SJSA1 (cell line): ENCODE data around the gene TRAPPC5. TPM values are rescaled to one million over a fixed set of nuclear protein-coding genes. Genes with fewer than 3 reads are reported as not detected.

Source experiments
- DNase-seq, 2 experiments: peaks; one replicate each; pipeline ENCODE4 v3.0.0-alpha.2; 2015 to 2020; ENCODE audit warnings: low spot score in 2 of 2, low read depth in 1 of 2
- H3K27ac ChIP-seq: fragments of 250-450 bp; sonication (Bioruptor Pico); 2 replicates; pipeline ENCODE4 v1.5.1; 2020; ENCODE audit warnings: mild to moderate bottlenecking, moderate library complexity
- H3K27me3 ChIP-seq: fragments of 250-450 bp; sonication (Bioruptor Pico); replicated peaks from 2 replicates; pipeline ENCODE4 v1.5.1; 2020; ENCODE audit warnings: mild to moderate bottlenecking, moderate library complexity
- H3K36me3 ChIP-seq: fragments of 250-450 bp; sonication (Bioruptor Pico); 2 replicates; pipeline ENCODE4 v1.5.1; 2020; ENCODE audit warnings: mild to moderate bottlenecking
- H3K4me1 ChIP-seq: fragments of 250-450 bp; sonication (Bioruptor Pico); replicated peaks from 2 replicates; pipeline ENCODE4 v1.6.1; 2021; ENCODE audit warnings: mild to moderate bottlenecking
- H3K4me3 ChIP-seq: fragments of 250-450 bp; sonication (Bioruptor Pico); 2 replicates; pipeline ENCODE4 v1.5.1; 2020; ENCODE audit warnings: mild to moderate bottlenecking
- H3K9me3 ChIP-seq: fragments of 250-450 bp; sonication (Bioruptor Pico); replicated peaks from 2 replicates; pipeline ENCODE4 v1.5.1; 2020; ENCODE audit warnings: mild to moderate bottlenecking
- total RNA-seq: library from RNA; depleted of rRNA; stranded (reverse); fragments of >200 nt; shearing (Covaris generic); gene quantifications from 2 replicates; pipeline ENCODE4 v1.2.3, GENCODE V29; 2014

TRAPPC5 gene
- total RNA-seq, 1 experiment from 2014 or later = 131 TPM

DNA sequence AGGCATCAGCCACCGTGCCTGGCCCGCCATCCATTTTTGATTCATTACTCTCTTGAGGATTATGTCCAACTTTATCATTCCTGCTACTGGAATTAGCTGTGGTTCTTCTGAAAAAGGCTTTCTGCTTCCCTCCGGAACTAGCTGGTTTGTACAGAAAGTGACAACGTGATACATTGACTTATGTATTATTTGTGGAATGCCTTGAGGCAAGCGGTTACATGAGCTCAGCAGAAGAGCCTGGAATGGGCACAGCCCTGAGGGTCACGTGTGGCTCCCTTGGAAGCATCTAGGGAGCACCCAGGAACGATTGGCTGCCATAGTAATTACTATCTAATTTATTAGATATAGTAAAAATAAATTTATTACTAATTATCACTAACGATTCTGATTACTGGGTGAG lies 26.2 kb upstream of the TRAPPC5 start:
- Histone ChIP-seq H3K27ac (no peak overlapping the region), H3K9me3 (no peaks in the 10 kb centered on the region), H3K4me3 (no peak overlapping the region), H3K4me1 (peaks cover 3% of the 10 kb centered on the region; the same call in 1 of the 2 replicates), H3K27me3 (peaks cover 23% of the 10 kb centered on the region), H3K36me3 (no peaks in the 10 kb centered on the region)
- no peak for DNase-seq

DNA sequence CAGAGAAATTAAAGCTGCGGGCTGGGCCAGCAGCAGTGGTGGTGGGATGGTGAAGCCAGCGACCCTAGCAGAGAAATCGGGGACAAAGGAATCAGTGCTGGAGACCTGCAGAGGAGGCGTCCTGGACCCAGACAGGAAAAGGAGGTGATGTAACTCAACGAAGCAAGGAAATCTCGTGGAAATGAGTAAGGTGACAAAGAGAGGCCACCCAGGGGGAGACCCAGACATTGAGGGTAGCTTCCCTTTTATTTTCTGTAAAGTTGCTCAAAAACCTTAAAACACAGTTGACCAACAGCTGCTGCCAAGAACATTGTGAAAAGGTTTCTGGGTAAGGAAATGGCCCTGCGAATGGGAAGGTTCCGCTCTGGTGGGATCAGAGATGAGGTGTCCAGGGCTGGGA lies 25.1 kb upstream of the TRAPPC5 start:
- no peak for DNase-seq
- H3K36me3 ChIP-seq = no peaks in the 10 kb centered on the region
- H3K9me3 ChIP-seq = no peaks in the 10 kb centered on the region
- H3K27me3 ChIP-seq = peaks cover 31% of the 10 kb centered on the region
- peaks cover 3% of the 10 kb centered on the region; the same call in 1 of the 2 replicates for H3K4me1 ChIP-seq
- no peak overlapping the region for H3K27ac ChIP-seq
- H3K4me3 ChIP-seq = no peak overlapping the region

DNA sequence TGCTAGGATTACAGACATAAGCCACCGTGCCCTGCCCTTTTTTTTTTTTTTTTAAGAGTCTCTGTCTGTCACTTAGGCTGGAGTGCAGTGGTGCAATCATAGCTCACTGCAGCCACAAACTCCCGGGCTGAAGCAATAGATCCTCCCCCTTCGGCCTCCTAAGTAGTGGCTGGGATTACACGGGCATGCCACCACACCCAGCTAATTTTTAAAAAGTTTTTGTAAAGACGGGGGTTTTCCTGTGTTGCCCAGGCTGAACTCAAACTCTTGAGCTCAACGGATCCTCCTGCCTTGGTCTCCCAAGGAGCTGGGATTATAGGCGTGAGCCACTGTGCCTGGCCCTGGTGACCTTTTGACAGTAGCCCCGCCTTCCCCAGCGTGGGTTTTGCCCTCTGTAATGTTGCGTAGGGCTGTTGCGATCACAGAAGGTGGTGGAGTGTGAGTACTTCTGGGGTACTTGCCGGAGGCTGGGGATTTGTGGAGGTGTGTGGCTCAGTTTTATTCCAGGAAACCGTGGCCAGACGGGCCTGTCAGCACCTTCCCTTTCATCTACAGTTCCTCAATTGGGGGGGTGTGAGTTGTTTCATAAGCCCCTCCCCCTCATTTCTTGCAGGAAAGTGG lies 23.4 kb upstream of the TRAPPC5 start:
- no peak overlapping the region for H3K27ac ChIP-seq
- no peaks in the 10 kb centered on the region for H3K36me3 ChIP-seq
- no peak overlapping the region for H3K4me3 ChIP-seq
- no peak for DNase-seq
- peaks cover 25% of the 10 kb centered on the region for H3K27me3 ChIP-seq
- H3K9me3 ChIP-seq = no peaks in the 10 kb centered on the region
- H3K4me1 ChIP-seq = peaks cover 1% of the 10 kb centered on the region; the same call in 1 of the 2 replicates

DNA sequence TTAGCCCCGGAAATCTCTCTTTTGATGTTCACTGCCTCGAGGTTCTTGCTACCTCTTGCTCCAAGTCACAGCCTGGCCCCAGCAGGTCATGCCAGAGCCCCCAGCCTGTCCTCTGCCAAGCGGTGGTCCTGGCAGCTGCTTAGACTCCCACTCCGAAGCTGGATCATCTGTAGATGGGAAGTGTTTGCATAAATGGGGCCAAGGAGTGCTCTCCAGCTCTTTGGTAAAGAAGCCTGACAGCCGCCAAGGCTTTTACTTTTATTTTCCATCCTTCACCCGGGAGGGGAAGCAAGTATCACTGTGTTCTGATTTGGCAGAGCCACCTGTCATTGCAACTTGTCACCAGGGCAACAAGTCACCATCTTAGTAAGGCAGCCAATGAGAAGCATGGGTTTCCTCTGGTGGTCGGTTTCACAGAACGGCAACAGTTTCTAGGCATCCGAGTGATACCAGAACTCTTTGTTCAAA lies 22.4 kb upstream of the TRAPPC5 start:
- DNase-seq = no peak
- Histone ChIP-seq H3K4me1 (no peaks in the 10 kb centered on the region), H3K36me3 (no peaks in the 10 kb centered on the region), H3K27ac (no peak overlapping the region), H3K27me3 (peaks cover 27% of the 10 kb centered on the region), H3K4me3 (no peak overlapping the region), H3K9me3 (no peaks in the 10 kb centered on the region)

DNA sequence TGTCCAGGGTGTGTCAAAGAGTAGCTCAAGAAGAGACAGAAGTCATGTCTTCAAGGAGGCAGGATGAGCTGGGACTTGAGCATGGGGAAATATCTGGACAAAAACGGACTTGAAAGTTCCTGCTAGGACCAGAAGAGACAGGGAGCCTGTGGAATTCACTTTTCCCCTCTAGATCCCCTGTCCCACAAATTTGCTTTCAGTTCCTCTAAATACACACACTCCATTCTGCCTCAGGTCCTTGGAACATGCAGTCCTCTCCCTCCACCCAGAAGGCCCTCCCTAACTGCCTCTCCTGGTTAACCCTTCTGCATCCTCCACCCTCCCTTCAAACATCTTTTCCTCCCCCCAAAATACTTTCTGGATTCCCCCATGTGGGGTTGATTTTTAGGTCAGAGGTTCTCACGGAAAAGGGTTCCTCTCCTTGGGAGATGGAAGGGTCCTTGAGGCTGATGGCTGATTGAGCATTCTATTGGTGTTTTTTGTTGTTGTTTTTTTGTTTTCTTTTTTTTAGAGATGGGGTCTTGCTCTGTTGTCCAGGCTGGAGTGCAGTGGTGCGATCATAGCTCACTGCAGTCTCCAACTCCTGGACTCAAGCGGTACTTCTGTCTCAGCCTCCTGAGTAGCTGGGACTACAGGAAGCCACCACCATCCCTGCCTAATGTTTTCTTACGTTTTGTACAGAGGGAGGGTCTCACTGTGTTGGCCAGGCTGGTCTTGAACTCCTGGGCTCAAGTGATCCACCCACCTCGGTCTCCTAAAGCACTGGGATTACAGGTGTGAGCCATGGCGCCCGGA lies 18.7 kb upstream of the TRAPPC5 start:
- H3K36me3 ChIP-seq = no peaks in the 10 kb centered on the region
- H3K27me3 ChIP-seq = peaks cover 35% of the 10 kb centered on the region
- DNase-seq = no peak
- no peak overlapping the region for H3K27ac ChIP-seq
- H3K4me3 ChIP-seq = no peak overlapping the region
- H3K4me1 ChIP-seq = no peaks in the 10 kb centered on the region
- no peaks in the 10 kb centered on the region for H3K9me3 ChIP-seq

DNA sequence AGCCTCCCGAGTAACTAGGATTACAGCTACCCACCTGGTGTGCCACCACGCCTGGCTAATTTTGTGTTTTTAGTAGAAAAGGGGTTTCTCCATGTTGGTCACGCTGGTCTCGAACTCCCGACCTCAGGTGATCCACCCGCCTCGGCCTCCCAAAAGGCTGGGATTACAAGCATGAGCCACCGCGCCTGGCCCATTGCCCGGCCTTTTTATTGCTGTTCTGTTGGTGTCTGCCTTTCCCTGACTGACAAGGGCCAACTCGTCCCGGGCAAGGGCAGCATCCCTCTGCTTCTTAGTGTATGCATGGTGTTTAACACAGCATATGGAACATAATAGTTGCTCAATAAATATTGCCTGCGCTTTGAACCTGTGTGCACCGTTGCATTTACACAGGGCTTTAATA lies 18.0 kb upstream of the TRAPPC5 start:
- DNase-seq = no peak
- H3K27me3 ChIP-seq = peaks cover 34% of the 10 kb centered on the region
- H3K4me1 ChIP-seq = no peaks in the 10 kb centered on the region
- H3K9me3 ChIP-seq = no peaks in the 10 kb centered on the region
- H3K36me3 ChIP-seq = no peaks in the 10 kb centered on the region
- H3K27ac ChIP-seq = no peak overlapping the region
- H3K4me3 ChIP-seq = no peak overlapping the region

DNA sequence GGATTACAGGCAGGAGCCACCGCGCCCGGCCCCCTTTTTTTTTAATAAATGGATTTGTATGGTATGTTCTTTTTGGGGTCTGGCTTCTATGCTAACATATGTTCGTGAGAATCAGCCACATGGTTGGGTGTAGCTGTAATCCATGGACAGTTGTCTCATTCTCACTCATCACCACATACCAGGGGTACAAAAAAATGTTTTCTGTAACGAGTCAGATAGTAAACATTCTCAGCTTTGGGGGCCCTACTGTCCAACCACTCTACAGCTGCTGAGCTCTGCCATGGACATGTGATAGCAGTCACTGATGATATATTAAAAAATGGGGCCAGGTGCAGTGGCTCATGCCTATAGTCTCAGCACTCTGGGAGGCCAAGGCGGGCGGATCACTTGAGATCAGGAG lies 16.9 kb upstream of the TRAPPC5 start:
- H3K4me3 ChIP-seq = no peak overlapping the region
- H3K36me3 ChIP-seq = no peaks in the 10 kb centered on the region
- H3K4me1 ChIP-seq = no peaks in the 10 kb centered on the region
- no peak for DNase-seq
- no peak overlapping the region for H3K27ac ChIP-seq
- H3K9me3 ChIP-seq = no peaks in the 10 kb centered on the region
- peaks cover 25% of the 10 kb centered on the region for H3K27me3 ChIP-seq

DNA sequence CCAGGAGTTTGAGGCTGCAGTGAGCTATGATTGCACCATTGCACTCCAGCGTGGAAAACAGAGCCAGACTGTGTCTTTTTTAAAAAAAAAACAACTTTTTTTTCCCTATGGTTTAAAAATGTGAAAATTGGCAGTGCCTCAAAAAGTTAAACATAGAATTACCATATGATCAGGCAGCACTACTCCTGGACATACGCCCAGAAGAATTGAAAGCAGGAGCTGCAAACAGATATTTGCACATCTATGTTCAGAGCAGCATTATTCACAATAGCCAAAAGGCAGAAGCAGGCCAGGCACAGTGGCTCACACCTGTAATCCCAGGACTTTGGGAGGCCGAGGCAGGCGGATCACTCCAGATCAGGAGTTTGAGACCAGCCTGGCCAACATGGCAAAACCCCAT lies 15.6 kb upstream of the TRAPPC5 start:
- Histone ChIP-seq H3K4me3 (no peak overlapping the region), H3K27ac (no peak overlapping the region), H3K4me1 (no peaks in the 10 kb centered on the region), H3K36me3 (no peaks in the 10 kb centered on the region), H3K27me3 (peaks cover 21% of the 10 kb centered on the region), H3K9me3 (no peaks in the 10 kb centered on the region)
- DNase-seq = no peak

DNA sequence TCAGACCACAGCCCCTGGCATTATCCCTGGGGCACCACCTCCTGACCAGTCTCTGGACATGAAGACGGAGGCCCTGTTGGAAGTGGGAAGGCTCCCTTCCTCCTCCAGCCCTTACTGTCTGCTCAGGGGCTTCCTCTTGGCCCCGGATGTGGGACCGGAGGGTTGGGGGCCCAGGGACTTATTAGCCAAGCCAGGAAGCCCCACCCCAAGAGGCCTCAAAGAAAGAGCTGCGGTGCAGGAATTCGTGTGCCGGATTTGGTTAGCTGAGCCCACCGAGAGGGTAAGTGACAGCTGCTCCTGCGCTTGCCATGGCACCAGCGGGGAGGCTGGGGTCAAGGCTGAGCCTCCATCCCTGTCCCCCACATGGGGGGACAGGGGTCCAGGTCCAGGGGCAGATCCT lies 11.8 kb upstream of the TRAPPC5 start, which contains the start of gene RETN:
TSS of gene RETN (plus strand) at position 208 of the 400 bp plus-strand sequence. CDS start 278 bp downstream, outside the sequence.
- no peaks in the 10 kb centered on the region for H3K4me1 ChIP-seq
- H3K4me3 ChIP-seq = no peak within 1 kb of the TSS
- H3K27ac ChIP-seq = no peak within 1 kb of the TSS
- peaks cover 26% of the 10 kb centered on the region for H3K27me3 ChIP-seq
- no peaks in the 10 kb centered on the region; the same call in 1 of the 2 replicates for H3K9me3 ChIP-seq
- no peaks in the 10 kb centered on the region for H3K36me3 ChIP-seq
- no peak for DNase-seq

DNA sequence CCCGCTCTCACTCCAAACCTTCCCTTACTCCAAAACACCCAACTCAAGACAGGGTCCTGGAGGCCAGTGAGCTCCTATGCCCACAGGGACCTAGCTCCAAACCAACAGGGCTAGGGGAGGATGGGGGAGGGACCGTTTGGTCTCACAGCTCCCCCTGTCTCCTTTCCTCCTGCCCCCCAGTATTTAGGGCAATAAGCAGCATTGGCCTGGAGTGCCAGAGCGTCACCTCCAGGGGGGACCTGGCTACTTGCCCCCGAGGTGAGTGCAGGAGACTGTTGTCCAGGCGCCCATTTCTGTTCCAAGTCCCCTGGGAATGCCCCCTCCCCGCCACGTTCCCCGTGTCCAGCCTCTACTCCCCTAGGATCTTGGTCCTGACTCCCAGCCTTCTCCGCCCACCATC lies 11.0 kb upstream of the TRAPPC5 start:
- no peak for DNase-seq
- peaks cover 24% of the 10 kb centered on the region for H3K27me3 ChIP-seq
- H3K9me3 ChIP-seq = no peaks in the 10 kb centered on the region; the same call in 1 of the 2 replicates
- no peaks in the 10 kb centered on the region for H3K36me3 ChIP-seq
- H3K27ac ChIP-seq = no peak overlapping the region
- H3K4me3 ChIP-seq = no peak overlapping the region
- no peaks in the 10 kb centered on the region for H3K4me1 ChIP-seq

DNA sequence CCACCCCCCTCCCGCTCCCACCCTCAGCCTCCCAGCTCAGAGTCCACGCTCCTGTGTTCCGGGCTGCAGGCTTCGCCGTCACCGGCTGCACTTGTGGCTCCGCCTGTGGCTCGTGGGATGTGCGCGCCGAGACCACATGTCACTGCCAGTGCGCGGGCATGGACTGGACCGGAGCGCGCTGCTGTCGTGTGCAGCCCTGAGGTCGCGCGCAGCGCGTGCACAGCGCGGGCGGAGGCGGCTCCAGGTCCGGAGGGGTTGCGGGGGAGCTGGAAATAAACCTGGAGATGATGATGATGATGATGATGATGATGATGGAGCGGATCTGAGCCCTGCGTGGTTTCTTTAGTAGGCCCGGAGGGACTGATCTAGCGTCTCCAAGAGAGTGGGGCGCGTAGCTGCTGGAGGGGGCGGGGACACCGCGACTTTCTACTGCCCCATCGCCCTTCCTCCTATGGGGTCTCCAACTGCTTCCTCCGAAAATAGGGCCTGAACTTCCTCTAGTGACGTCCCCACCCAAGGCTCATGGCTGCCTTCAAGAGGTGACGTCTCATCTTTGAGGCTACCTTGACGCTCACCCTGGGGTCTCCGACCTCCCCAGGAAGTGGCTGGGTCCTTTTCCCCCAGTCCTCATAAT lies 10.4 kb upstream of the TRAPPC5 start:
- Histone ChIP-seq H3K4me3 (no peak overlapping the region), H3K9me3 (no peaks in the 10 kb centered on the region; the same call in 1 of the 2 replicates), H3K36me3 (no peaks in the 10 kb centered on the region), H3K4me1 (no peaks in the 10 kb centered on the region), H3K27me3 (peaks cover 18% of the 10 kb centered on the region), H3K27ac (no peak overlapping the region)
- no peak for DNase-seq

DNA sequence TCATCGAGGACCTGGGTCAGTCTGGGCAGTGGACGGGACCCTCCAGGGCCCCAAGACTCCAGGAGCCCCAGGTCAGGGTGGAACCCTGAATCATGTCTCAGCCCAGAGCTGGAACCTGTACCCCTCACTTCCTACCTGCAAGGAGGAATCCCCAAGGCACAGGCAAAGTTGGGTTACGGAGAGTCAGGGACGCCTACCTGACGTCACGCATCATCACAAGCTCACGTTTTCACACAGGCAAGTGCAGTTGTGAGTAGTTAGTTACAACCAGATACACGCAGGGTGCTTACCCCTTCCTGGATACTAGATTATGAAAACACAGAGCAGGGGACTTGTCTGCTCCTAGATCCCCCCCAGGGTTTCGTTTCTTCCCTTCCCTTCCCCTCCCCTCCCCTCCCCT lies 9.8 kb upstream of the TRAPPC5 start:
- H3K9me3 ChIP-seq = no peaks in the 10 kb centered on the region; the same call in 1 of the 2 replicates
- H3K4me3 ChIP-seq = no peak overlapping the region
- H3K27ac ChIP-seq = no peak overlapping the region
- H3K4me1 ChIP-seq = no peaks in the 10 kb centered on the region
- peaks cover 19% of the 10 kb centered on the region for H3K27me3 ChIP-seq
- no peak for DNase-seq
- no peaks in the 10 kb centered on the region for H3K36me3 ChIP-seq

DNA sequence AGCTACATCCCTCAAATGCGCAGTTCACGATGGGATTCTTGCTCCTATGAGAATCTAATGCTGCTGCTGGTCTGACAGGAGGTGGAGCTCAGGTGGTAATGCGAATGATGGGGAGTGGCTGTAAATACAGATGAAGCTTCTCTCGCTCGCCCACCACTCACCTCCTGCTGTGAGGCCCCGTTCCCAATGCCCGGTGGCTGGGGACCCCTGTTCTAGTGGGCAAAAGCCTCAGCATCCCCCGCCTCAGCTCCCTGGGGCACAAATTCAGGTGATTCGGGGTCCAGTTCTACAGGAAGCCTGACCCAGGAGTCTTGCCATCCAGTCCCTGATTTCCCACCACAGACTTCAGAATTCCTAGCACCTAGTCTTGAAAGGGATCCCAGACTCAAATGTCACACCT lies 8.1 kb upstream of the TRAPPC5 start:
- no peaks in the 10 kb centered on the region for H3K4me1 ChIP-seq
- H3K9me3 ChIP-seq = no peaks in the 10 kb centered on the region; the same call in 1 of the 2 replicates
- no peak overlapping the region for H3K27ac ChIP-seq
- peaks cover 28% of the 10 kb centered on the region for H3K27me3 ChIP-seq
- no peak for DNase-seq
- no peaks in the 10 kb centered on the region for H3K36me3 ChIP-seq
- H3K4me3 ChIP-seq = no peak overlapping the region
